Peyer's patch (tissue), 4 donors: ENCODE measurements around the gene TIAM2. TPM values are rescaled to one million over a fixed set of nuclear protein-coding genes. Genes with fewer than 3 reads are reported as not detected.

Experiments
- DNase-seq, 3 donors: peaks; one replicate each; pipeline ENCODE4 v3.0.0-alpha.2; 2017 to 2019
- H3K27ac ChIP-seq, 4 donors: fragments of 200-600 bp; sonication (generic); one replicate each; pipeline ENCODE4 v1.5.1; 2016 to 2019
- H3K27me3 ChIP-seq, 2 donors: fragments of 200-600 bp; sonication (generic); one replicate each; pipeline ENCODE4 v1.5.1; 2019
- H3K36me3 ChIP-seq, 3 donors: fragments of 200-600 bp; sonication (generic); one replicate each; pipeline ENCODE4 v1.5.1; 2016 to 2019
- H3K4me1 ChIP-seq, 4 donors: fragments of 200-600 bp; sonication (generic); one replicate each; pipeline ENCODE4 v1.5.1; 2016 to 2019
- H3K4me3 ChIP-seq, 4 donors: fragments of 200-600 bp; sonication (generic); 1 replicate in 3 of 4; 2 replicates in 1 of 4; pipeline ENCODE4 v1.5.1; 2016 to 2019; ENCODE audit warnings: mild to moderate bottlenecking in 1 of 4
- H3K9me3 ChIP-seq, 4 donors: fragments of 200-600 bp; sonication (generic); one replicate each; pipeline ENCODE4 v1.5.1; 2016 to 2019; ENCODE audit warnings: mild to moderate bottlenecking in 1 of 4
- CTCF ChIP-seq, 6 experiments: fragments of 450-650 bp in 4 of 6; fragments of 200-600 bp in 2 of 6; sonication (generic) in 1 of 6; IDR thresholded peaks; one replicate each; pipeline ENCODE4 v1.5.1; 2017 to 2019; ENCODE audit warnings: antibody characterized with exemption in 6 of 6, mild to moderate bottlenecking in 3 of 6, moderate library complexity in 1 of 6
- POLR2A ChIP-seq, 2 donors: fragments of 450-650 bp; IDR thresholded peaks; one replicate each; pipeline ENCODE4 v1.5.1; 2017; ENCODE audit warnings: antibody characterized with exemption in 2 of 2, mild to moderate bottlenecking in 2 of 2, moderate library complexity in 2 of 2
- total RNA-seq, 4 donors: library from RNA; depleted of rRNA; stranded (reverse); fragments of >200 nt; gene quantifications; one replicate each; pipeline ENCODE4 v1.1.0, GENCODE V29; 2016

The TIAM2 gene
- total RNA-seq, 4 donors from 2014 or later: 47.0 to 139 (median 91.9) TPM

GRCh38 chr6:154994836-154995253 lies 270 bp upstream of the TIAM2 start:
- peak overlapping the region in 1 of 4 donors; percentile 69 for H3K27ac ChIP-seq
- no peaks in the 10 kb centered on the region for H3K27me3 ChIP-seq
- peaks cover 0 to 10% (median 2%) of the 10 kb centered on the region in 4 donors for H3K4me1 ChIP-seq
- no peaks in the 10 kb centered on the region for H3K9me3 ChIP-seq
- peak overlapping the region in 3 of 4 donors; percentile 42 to 81 (median 79) for H3K4me3 ChIP-seq
- no peak for DNase-seq
- no peaks in the 10 kb centered on the region for H3K36me3 ChIP-seq
- TF ChIP-seq POLR2A (IDR thresholded peaks at IDR 0.05): no peak
- no peak for TF ChIP-seq CTCF (IDR thresholded peaks at IDR 0.05)

- TF ChIP-seq POLR2A (IDR thresholded peaks at IDR 0.05) (no peak), CTCF (IDR thresholded peaks at IDR 0.05) (no peak)
- peak overlapping the region in 3 of 4 donors; percentile 40 to 71 (median 69) for H3K27ac ChIP-seq
- no peaks in the 10 kb centered on the region for H3K27me3 ChIP-seq
- H3K4me3 ChIP-seq: peak overlapping the region; percentile 41 to 81 (median 60)
- no peak for DNase-seq
- H3K4me1 ChIP-seq: peaks cover 0 to 10% (median 3%) of the 10 kb centered on the region in 4 donors
- no peaks in the 10 kb centered on the region for H3K9me3 ChIP-seq
- H3K36me3 ChIP-seq: no peaks in the 10 kb centered on the region
Observed at GRCh38 chr6:154996016-154996590, 988 bp downstream of the TIAM2 start.

- Histone ChIP-seq H3K4me1 (peaks cover 0 to 10% (median 3%) of the 10 kb centered on the region in 4 donors), H3K9me3 (no peaks in the 10 kb centered on the region), H3K27me3 (no peaks in the 10 kb centered on the region), H3K27ac (peak overlapping the region in 2 of 4 donors; percentile 27 to 69), H3K4me3 (peak overlapping the region in 2 of 4 donors; percentile 79 to 81), H3K36me3 (no peaks in the 10 kb centered on the region)
- TF ChIP-seq POLR2A (IDR thresholded peaks at IDR 0.05) (no peak), CTCF (IDR thresholded peaks at IDR 0.05) (no peak)
- no peak for DNase-seq
Observed at GRCh38 chr6:154996841-154997311, 1.8 kb downstream of the TIAM2 start.

GRCh38 chr6:154998855-154999254 lies 3.7 kb downstream of the TIAM2 start:
- Histone ChIP-seq H3K27me3 (no peaks in the 10 kb centered on the region), H3K4me1 (peaks cover 0 to 10% (median 3%) of the 10 kb centered on the region in 4 donors), H3K27ac (peak overlapping the region in 1 of 4 donors; percentile 15), H3K36me3 (no peaks in the 10 kb centered on the region), H3K4me3 (no peak overlapping the region), H3K9me3 (no peaks in the 10 kb centered on the region)
- no peak for DNase-seq
- no peak for TF ChIP-seq CTCF (IDR thresholded peaks at IDR 0.05)
- no peak for TF ChIP-seq POLR2A (IDR thresholded peaks at IDR 0.05)

- no peaks in the 10 kb centered on the region for H3K27me3 ChIP-seq
- no peaks in the 10 kb centered on the region for H3K9me3 ChIP-seq
- peaks cover 0 to 6% (median 0%) of the 10 kb centered on the region in 4 donors for H3K4me1 ChIP-seq
- no peaks in the 10 kb centered on the region for H3K36me3 ChIP-seq
- H3K4me3 ChIP-seq: no peak overlapping the region
- no peak for DNase-seq
- TF ChIP-seq POLR2A (IDR thresholded peaks at IDR 0.05) (no peak), CTCF (IDR thresholded peaks at IDR 0.05) (no peak)
- H3K27ac ChIP-seq: no peak overlapping the region
Observed at GRCh38 chr6:155001482-155001881, 6.4 kb downstream of the TIAM2 start.
